Measurements from ENCODE around the gene PTPRN2. TPM values are rescaled to one million over a fixed set of nuclear protein-coding genes. Genes with fewer than 3 reads are reported as not detected.

PTPRN2 gene
- total and polyA plus RNA-seq, 2 donors (not counting 1 experiment from before 2014, with no cell fraction given): 0.54 to 1.2 TPM

DNA sequence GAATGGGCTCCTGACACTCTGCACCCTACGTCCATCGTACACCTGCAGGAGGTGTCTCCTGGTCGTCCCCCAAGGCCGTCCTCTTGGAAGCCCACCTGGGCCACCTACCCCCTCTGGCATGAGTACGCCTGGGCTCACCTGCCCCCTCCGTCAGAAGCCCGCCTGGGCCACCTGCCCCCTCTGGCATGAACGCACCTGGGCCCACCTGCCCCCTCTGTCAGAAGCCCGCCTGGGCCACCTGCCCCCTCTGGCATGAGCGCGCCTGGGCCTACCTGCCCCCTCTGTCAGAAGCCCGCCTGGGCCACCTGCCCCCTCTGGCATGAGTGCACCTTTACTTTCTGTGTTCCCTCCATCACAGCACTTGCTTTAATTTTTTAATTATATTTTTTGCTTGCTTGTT, 401.2 kb downstream of the PTPRN2 start:
- no peaks in the 10 kb centered on the region for H3K79me2 ChIP-seq (ENCODE audit: control insufficient read depth, insufficient read depth, low read length)
- H3K27ac ChIP-seq (ENCODE audit: insufficient read depth, low read length): no peak overlapping the region
- H3K4me1 ChIP-seq (ENCODE audit: control insufficient read depth, extremely low read depth, insufficient read depth, low read length): no peaks in the 10 kb centered on the region
- H2AFZ ChIP-seq (ENCODE audit: low read length): no peak overlapping the region
- DNase-seq (ENCODE audit: low read depth in 2 of 2): no peak
- no peak overlapping the region for H3K9ac ChIP-seq (ENCODE audit: insufficient read depth, low read length)
- H3K4me2 ChIP-seq (ENCODE audit: extremely low read depth, insufficient read depth, low read length): no peak overlapping the region
- TF ChIP-seq EZH2 (IDR thresholded peaks at IDR 0.05; ENCODE audit: low read length, missing control alignments): no peak
- TF ChIP-seq, protein P1, sequence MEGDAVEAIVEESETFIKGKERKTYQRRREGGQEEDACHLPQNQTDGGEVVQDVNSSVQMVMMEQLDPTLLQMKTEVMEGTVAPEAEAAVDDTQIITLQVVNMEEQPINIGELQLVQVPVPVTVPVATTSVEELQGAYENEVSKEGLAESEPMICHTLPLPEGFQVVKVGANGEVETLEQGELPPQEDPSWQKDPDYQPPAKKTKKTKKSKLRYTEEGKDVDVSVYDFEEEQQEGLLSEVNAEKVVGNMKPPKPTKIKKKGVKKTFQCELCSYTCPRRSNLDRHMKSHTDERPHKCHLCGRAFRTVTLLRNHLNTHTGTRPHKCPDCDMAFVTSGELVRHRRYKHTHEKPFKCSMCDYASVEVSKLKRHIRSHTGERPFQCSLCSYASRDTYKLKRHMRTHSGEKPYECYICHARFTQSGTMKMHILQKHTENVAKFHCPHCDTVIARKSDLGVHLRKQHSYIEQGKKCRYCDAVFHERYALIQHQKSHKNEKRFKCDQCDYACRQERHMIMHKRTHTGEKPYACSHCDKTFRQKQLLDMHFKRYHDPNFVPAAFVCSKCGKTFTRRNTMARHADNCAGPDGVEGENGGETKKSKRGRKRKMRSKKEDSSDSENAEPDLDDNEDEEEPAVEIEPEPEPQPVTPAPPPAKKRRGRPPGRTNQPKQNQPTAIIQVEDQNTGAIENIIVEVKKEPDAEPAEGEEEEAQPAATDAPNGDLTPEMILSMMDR (conservative IDR thresholded peaks at IDR 0.05 in 1 of 2, IDR thresholded peaks at IDR 0.05 in 1 of 2; ENCODE audit: low read depth in 1 of 2, low read length in 2 of 2): no peak
- no peak overlapping the region for H3K4me3 ChIP-seq (replicated peaks in 1 of 4; ENCODE audit: control extremely low read depth in 1 of 4, insufficient read depth in 1 of 4, low read depth in 3 of 4, low read length in 4 of 4)
- H4K20me1 ChIP-seq (ENCODE audit: control insufficient read depth, extremely low read depth, insufficient read depth, low read length): no peaks in the 10 kb centered on the region
- no peaks in the 10 kb centered on the region for H3K27me3 ChIP-seq (ENCODE audit: control insufficient read depth, insufficient read depth, low read length)
- H3K9me3 ChIP-seq (ENCODE audit: control insufficient read depth, insufficient read depth, low read depth, low read length): no peaks in the 10 kb centered on the region
- no peaks in the 10 kb centered on the region for H3K36me3 ChIP-seq (ENCODE audit: control insufficient read depth, insufficient read depth, low read length)

- Histone ChIP-seq H2AFZ (ENCODE audit: low read length) (no peak overlapping the region), H3K27me3 (ENCODE audit: control insufficient read depth, insufficient read depth, low read length) (no peaks in the 10 kb centered on the region), H3K4me1 (ENCODE audit: control insufficient read depth, extremely low read depth, insufficient read depth, low read length) (no peaks in the 10 kb centered on the region), H4K20me1 (ENCODE audit: control insufficient read depth, extremely low read depth, insufficient read depth, low read length) (no peaks in the 10 kb centered on the region), H3K9ac (ENCODE audit: insufficient read depth, low read length) (no peak overlapping the region), H3K36me3 (ENCODE audit: control insufficient read depth, insufficient read depth, low read length) (no peaks in the 10 kb centered on the region), H3K9me3 (ENCODE audit: control insufficient read depth, insufficient read depth, low read depth, low read length) (no peaks in the 10 kb centered on the region), H3K27ac (ENCODE audit: insufficient read depth, low read length) (no peak overlapping the region), H3K4me3 (replicated peaks in 1 of 4; ENCODE audit: control extremely low read depth in 1 of 4, insufficient read depth in 1 of 4, low read depth in 3 of 4, low read length in 4 of 4) (no peak overlapping the region), H3K79me2 (ENCODE audit: control insufficient read depth, insufficient read depth, low read length) (no peaks in the 10 kb centered on the region), H3K4me2 (ENCODE audit: extremely low read depth, insufficient read depth, low read length) (no peak overlapping the region)
- TF ChIP-seq EZH2 (IDR thresholded peaks at IDR 0.05; ENCODE audit: low read length, missing control alignments): no peak
- TF ChIP-seq, protein P1 (conservative IDR thresholded peaks at IDR 0.05 in 1 of 2, IDR thresholded peaks at IDR 0.05 in 1 of 2; ENCODE audit: low read depth in 1 of 2, low read length in 2 of 2): no peak
- no peak for DNase-seq (ENCODE audit: low read depth in 2 of 2)
Observed at GRCh38 chr7:158185653-158186052, 402.0 kb downstream of the PTPRN2 start.

DNA sequence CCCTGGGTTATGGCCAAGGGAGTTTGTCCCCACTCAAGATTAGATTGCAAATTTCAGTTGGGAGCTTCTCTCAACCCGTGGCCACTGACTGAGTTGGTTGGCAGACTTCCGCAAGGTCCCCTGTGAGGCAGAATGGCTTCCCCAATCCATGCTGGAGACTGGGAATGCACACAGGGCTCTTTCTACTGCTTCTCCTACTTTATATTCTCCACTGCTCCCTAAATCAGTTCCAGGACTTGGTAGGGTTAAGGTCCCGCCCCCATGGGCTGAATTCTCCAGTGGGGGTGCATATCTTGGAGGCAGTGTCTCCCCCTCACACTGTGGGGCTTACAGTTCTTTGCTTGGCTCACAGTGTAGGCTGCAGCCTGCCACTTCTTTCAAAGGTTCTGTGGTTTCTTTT, 404.2 kb downstream of the PTPRN2 start:
- H3K27me3 ChIP-seq (ENCODE audit: control insufficient read depth, insufficient read depth, low read length): no peaks in the 10 kb centered on the region
- no peaks in the 10 kb centered on the region for H3K36me3 ChIP-seq (ENCODE audit: control insufficient read depth, insufficient read depth, low read length)
- H3K4me2 ChIP-seq (ENCODE audit: extremely low read depth, insufficient read depth, low read length): no peak overlapping the region
- H3K9me3 ChIP-seq (ENCODE audit: control insufficient read depth, insufficient read depth, low read depth, low read length): no peaks in the 10 kb centered on the region
- TF ChIP-seq, protein P1 (conservative IDR thresholded peaks at IDR 0.05 in 1 of 2, IDR thresholded peaks at IDR 0.05 in 1 of 2; ENCODE audit: low read depth in 1 of 2, low read length in 2 of 2): no peak
- TF ChIP-seq EZH2 (IDR thresholded peaks at IDR 0.05; ENCODE audit: low read length, missing control alignments): no peak
- no peak overlapping the region for H3K4me3 ChIP-seq (replicated peaks in 1 of 4; ENCODE audit: control extremely low read depth in 1 of 4, insufficient read depth in 1 of 4, low read depth in 3 of 4, low read length in 4 of 4)
- H3K79me2 ChIP-seq (ENCODE audit: control insufficient read depth, insufficient read depth, low read length): no peaks in the 10 kb centered on the region
- H3K27ac ChIP-seq (ENCODE audit: insufficient read depth, low read length): no peak overlapping the region
- H4K20me1 ChIP-seq (ENCODE audit: control insufficient read depth, extremely low read depth, insufficient read depth, low read length): no peaks in the 10 kb centered on the region
- DNase-seq (ENCODE audit: low read depth in 2 of 2): no peak
- H3K9ac ChIP-seq (ENCODE audit: insufficient read depth, low read length): no peak overlapping the region
- H2AFZ ChIP-seq (ENCODE audit: low read length): no peak overlapping the region
- no peaks in the 10 kb centered on the region for H3K4me1 ChIP-seq (ENCODE audit: control insufficient read depth, extremely low read depth, insufficient read depth, low read length)

Measured in fibroblast of lung (primary cell).